ENCODE measurements around the gene U2AF1L4. TPM values are rescaled to one million over a fixed set of nuclear protein-coding genes. Genes with fewer than 3 reads are reported as not detected.

U2AF1L4 gene
- total RNA-seq, 1 donor from 2014 or later, result not detected

DNA sequence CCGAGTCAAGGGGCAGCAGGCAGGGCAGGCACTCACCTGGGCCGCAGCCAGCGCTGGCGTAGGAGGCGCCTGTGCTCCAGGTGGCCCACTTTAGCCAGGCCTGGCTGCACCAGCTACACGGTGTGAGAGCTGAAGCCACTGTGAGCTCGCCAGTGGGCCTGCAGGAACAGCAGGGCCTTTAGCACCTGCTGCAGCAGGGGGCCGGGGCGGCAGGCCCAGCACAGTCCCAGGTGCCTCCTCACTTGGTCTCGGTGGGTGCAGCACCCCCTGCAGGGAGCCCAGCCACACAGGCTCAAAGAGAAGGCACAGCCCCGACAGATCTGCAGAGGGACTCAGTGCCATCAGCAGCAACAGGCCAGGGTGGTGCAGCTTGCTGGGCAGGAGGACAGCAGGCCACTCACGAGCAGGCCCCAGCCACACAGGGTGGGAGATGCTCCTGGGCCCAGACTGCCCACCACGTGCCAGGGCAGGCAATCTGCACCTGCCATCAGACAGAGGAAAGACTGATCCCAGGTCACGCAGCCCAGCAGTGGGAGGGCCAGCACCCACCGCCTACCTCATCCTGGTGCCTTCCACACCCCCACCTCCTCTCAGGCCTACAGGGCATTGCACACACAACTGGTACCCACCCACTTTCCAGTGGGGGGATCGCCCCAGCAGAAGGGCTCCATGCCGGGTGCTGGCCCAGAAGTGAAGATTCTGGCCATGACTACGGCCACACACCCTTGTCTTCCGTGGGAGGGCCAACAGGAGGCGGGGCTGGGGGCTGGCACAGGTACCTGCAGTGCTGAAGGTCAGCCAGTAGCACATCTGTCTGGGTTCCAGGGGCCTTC lies 46.0 kb upstream of the U2AF1L4 start:
- TF ChIP-seq CTCF (IDR thresholded peaks at IDR 0.05), result no peak
- Histone ChIP-seq H3K9me3 (no peaks in the 10 kb centered on the region), H3K27me3 (no peaks in the 10 kb centered on the region), H3K4me3 (no peak overlapping the region), H3K36me3 (peaks cover 0 to 8% of the 10 kb centered on the region in 2 donors), H3K4me1 (no peaks in the 10 kb centered on the region), H3K27ac (no peak overlapping the region)
- peak in 1 of 2 donors; percentile 61 for DNase-seq (ENCODE audit: low spot score in 2 of 2)
- intact Hi-C loops (cut with DNase I), result no loop called here

DNA sequence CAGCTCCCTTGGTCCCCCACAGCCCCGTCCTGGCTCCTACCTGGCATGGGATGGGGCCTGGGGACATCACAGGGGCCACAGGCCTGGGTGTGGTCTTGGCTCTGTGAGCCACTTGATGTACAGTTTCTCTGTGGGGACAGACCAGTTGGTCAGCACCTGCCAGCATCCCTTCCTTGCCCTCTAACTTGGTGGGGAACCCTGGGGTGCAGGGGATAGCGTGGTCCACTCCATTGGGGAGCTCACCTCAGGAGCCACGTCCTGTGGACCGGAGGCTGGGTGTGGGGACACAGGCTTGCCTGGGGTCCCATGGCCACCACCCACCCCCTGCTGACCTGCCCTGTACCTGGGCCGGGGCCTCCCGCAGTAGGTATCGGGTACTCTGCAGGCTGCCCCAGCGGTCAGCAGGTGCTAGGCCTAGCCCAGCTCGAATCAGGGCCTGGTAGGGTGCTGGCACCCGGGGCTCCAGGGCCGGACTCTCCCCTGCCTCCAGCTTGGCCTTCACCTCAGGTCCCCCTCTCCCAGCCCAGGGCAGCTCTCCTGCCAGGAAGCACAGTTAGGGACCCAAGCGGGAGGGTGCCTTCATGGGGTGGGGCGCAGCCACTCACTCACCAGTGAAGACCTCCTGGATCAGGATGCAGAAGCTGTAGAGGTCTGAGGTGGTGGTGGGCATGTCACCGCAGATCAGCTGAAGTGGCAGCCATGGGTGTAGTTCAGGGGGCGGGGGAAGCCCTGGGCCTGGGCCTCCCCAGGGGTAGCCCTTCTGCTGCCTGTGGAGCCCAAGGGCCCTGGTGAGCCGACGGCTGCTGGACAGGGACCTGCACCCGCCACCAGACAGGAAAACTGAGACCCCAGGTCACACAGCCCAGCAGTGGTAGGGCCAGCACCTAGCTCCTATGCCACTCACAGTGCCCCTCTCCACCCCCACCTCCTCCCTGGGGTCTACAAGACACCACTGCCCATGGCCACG lies 45.0 kb upstream of the U2AF1L4 start:
- intact Hi-C loops (cut with DNase I), result no loop called here
- Histone ChIP-seq H3K36me3 (peaks cover 0 to 8% of the 10 kb centered on the region in 2 donors), H3K9me3 (no peaks in the 10 kb centered on the region), H3K4me3 (no peak overlapping the region), H3K4me1 (no peaks in the 10 kb centered on the region), H3K27ac (no peak overlapping the region), H3K27me3 (no peaks in the 10 kb centered on the region)
- no peak for TF ChIP-seq CTCF (IDR thresholded peaks at IDR 0.05)
- DNase-seq (ENCODE audit: low spot score in 2 of 2), result no peak

DNA sequence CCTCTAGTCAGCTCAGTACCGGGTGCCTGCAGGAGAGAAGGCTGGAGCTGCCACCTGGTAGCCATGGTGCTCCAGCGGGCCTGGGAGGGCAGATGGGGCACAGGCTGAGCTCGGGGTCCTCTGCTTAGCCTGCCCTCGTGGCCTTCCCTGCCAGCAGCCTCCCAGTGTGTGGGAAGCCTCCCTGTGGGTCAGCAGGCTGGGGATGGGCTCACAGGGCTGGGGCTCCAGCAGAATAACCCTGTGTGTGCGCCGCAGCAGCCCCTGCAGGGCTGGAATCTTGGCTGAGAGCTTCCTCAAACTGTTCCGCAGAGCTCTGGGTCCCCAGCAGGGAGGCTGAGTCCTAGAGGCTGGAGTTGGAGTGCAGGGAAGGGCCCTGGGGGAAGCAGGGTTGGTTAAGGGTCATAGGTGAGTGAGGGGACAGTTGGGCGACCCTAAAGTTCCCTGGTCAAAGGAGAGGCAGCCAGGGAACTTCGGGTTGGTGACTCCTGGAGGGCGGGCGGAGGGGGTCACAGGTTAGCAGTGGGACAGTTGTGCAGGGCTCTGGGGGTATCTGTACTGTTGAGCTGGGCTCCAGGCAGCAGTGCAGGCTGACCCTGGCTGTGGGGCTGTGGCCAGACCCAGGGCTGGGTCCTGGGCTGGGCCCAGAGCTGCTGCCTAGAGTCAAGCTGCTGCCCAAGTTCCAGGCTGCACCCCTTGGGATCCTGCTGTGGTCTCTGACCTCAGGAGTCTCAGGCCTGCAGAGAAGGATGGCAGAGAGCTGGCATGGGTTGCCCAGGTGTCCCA lies 44.2 kb upstream of the U2AF1L4 start:
- no peak overlapping the region for H3K27ac ChIP-seq
- H3K9me3 ChIP-seq, result no peaks in the 10 kb centered on the region
- intact Hi-C loops (cut with DNase I), result no loop called here
- no peaks in the 10 kb centered on the region for H3K27me3 ChIP-seq
- no peak for DNase-seq (ENCODE audit: low spot score in 2 of 2)
- H3K36me3 ChIP-seq, result peaks cover 0 to 15% of the 10 kb centered on the region in 2 donors
- H3K4me1 ChIP-seq, result no peaks in the 10 kb centered on the region
- no peak overlapping the region for H3K4me3 ChIP-seq
- no peak for TF ChIP-seq CTCF (IDR thresholded peaks at IDR 0.05)

DNA sequence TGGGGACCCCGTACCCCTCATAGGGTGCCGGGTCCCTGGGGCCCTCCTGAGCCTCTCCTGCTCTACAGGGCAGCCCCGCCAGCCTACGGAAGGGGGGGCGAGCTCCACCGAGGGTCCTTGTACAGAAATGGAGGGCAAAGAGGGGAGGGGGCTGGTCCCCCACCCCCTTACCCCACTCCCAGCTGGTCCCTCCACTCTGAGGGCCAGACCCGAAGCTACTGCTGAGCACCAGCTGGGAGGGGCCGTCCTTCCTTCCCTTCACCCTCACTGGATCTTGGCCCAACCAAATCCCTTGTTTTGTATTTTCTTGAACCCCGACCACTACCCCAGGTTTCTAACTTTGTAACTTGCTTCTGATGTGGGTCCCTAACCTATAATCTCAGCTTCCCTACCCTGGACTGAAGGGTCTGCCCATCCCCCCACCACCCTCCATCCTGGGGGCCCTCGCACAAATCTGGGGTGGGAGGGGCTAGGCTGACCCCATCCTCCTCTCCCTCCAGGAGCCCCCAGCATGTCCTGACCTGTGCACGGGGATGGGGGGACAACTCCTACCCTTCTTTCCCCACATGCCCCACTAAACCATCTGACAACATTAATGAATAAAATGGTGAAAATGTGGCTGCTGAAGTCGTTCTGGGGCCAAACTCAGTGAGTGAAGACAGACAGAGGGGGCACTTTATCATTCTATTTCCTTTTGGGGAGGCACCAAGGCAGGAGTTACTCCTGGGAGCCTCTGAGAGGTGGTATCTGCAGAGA lies 43.2 kb upstream of the U2AF1L4 start:
- Histone ChIP-seq H3K27me3 (no peaks in the 10 kb centered on the region), H3K27ac (no peak overlapping the region), H3K4me3 (no peak overlapping the region), H3K36me3 (peaks cover 3 to 15% of the 10 kb centered on the region in 2 donors), H3K4me1 (no peaks in the 10 kb centered on the region), H3K9me3 (no peaks in the 10 kb centered on the region)
- DNase-seq (ENCODE audit: low spot score in 2 of 2), result no peak
- TF ChIP-seq CTCF (IDR thresholded peaks at IDR 0.05), result no peak
- intact Hi-C loops (cut with DNase I), result no loop called here

Data from ascending aorta (tissue), 2 donors.